GM21381 (cell line): ENCODE measurements around the gene ARF6.
"Not testable (repeated sequence)": the region's sequence is repeated elsewhere in the genome, so short reads cannot be mapped to it uniquely, and the experiment has no call there.

ENCODE experiments used
- ATAC-seq: cut with Tn5 transposase; IDR thresholded peaks from one replicate; pipeline ENCODE4 v1.9.1; 2021; ENCODE audit warnings: mild to moderate bottlenecking, moderate library complexity; ENCODE audit not compliant: unreplicated experiment

ARF6 gene

GRCh38 chr14:49936882-49937281, 44.0 kb downstream of the ARF6 start:
- ATAC-seq, result not testable (repeated sequence)

GRCh38 chr14:49939215-49939614, 46.3 kb downstream of the ARF6 start:
- not testable (repeated sequence) for ATAC-seq

- no peak for ATAC-seq
Measured at GRCh38 chr14:49939884-49940510, 47.1 kb downstream of the ARF6 start.

GRCh38 chr14:49940808-49941421, 48.0 kb downstream of the ARF6 start:
- no peak for ATAC-seq

GRCh38 chr14:49942090-49942489, 49.2 kb downstream of the ARF6 start:
- no peak for ATAC-seq

- ATAC-seq, result no peak
Measured at GRCh38 chr14:49944501-49944900, 51.6 kb downstream of the ARF6 start.

- no peak for ATAC-seq
Measured at GRCh38 chr14:49945448-49946319, 52.8 kb downstream of the ARF6 start.
